AG09319 (cell line): ENCODE measurements around the gene GPR146.

Experiments
- DNase-seq: peaks from one replicate; pipeline ENCODE4 v3.0.0-alpha.2; 2010; ENCODE audit warnings: low read depth; ENCODE audit errors: extremely low read depth
- TF ChIP-seq, protein P1 (sequence below): IDR thresholded peaks from 2 replicates; pipeline ENCODE4 v1.5.1; 2011; ENCODE audit warnings: low read depth, mild to moderate bottlenecking, inconsistent platforms, low read length, moderate library complexity

GPR146 gene

DNA sequence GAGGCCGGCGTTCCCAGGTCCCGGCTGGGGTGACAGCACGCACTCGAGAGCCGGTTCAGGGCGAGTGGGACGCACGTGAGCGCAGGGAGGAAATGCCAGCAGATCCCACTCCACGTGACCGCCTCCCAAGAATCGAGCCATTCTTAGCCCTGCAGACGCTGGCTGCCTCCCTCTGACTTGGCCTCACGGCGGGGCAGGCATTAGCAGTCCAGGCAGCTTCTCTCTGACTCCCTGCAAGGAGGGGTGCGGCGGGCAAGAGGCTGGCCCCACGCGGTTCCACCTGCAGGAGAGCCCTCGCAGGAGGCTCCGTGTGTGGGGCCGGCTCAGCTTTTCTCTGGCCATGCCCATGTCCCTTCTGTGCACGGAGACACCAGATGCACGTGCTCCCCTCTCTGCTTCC lies 10.1 kb downstream of the GPR146 start:
- DNase-seq, result no peak
- TF ChIP-seq, protein P1, sequence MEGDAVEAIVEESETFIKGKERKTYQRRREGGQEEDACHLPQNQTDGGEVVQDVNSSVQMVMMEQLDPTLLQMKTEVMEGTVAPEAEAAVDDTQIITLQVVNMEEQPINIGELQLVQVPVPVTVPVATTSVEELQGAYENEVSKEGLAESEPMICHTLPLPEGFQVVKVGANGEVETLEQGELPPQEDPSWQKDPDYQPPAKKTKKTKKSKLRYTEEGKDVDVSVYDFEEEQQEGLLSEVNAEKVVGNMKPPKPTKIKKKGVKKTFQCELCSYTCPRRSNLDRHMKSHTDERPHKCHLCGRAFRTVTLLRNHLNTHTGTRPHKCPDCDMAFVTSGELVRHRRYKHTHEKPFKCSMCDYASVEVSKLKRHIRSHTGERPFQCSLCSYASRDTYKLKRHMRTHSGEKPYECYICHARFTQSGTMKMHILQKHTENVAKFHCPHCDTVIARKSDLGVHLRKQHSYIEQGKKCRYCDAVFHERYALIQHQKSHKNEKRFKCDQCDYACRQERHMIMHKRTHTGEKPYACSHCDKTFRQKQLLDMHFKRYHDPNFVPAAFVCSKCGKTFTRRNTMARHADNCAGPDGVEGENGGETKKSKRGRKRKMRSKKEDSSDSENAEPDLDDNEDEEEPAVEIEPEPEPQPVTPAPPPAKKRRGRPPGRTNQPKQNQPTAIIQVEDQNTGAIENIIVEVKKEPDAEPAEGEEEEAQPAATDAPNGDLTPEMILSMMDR, result no peak

DNA sequence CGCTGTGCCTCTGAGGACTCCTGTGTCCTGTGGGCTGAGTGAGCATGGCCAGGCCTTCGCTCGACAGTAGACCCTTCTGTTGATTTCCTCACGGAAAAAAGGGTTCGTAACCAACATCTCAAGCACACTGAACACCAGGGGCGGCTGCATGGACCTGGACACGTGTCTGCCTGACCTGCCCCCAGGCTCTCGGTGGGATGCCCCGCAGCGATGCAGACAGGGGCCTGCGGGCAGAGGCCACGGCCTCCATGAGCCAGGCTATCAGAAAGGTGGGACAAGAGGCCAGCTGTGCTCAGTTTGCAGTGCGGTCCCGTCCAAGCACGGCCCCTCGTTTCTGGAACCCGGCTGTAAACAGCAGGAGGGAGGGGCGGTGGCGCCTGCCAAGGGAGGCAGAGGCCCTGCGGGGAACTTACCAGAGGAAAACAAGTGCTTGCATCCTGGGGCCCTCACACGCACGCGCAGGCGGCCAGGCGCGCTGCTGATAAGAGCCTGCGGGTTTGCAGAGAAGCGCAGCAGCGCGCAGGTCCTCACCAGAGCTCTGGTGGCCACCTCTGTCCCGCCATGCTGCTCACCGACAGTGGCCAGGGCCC lies 10.6 kb downstream of the GPR146 start:
- TF ChIP-seq, protein P1, result no peak
- no peak for DNase-seq

DNA sequence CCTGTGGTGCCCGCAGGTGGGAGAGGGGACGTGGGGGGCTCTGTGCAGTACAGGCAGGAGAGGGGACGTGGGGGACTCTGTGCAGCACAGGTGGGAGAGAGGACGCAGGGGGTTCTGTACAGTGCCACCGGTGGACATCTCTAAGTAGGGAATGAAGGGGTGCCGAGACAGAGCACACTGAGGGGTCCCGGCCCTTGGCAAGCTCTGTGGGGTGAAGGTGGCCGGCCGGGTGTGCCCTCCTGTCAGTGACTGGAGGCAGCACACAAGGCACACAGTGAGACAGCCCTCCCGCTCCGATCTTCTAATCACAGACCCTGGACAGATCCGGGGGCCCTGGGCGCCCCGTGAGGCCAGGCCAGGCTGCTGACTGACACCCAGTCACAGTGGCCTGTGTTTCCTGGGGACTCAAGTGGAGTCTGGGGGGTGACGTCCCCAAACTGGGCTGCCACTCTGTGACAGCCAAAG lies 11.2 kb downstream of the GPR146 start:
- DNase-seq, result no peak
- TF ChIP-seq, protein P1, result no peak

DNA sequence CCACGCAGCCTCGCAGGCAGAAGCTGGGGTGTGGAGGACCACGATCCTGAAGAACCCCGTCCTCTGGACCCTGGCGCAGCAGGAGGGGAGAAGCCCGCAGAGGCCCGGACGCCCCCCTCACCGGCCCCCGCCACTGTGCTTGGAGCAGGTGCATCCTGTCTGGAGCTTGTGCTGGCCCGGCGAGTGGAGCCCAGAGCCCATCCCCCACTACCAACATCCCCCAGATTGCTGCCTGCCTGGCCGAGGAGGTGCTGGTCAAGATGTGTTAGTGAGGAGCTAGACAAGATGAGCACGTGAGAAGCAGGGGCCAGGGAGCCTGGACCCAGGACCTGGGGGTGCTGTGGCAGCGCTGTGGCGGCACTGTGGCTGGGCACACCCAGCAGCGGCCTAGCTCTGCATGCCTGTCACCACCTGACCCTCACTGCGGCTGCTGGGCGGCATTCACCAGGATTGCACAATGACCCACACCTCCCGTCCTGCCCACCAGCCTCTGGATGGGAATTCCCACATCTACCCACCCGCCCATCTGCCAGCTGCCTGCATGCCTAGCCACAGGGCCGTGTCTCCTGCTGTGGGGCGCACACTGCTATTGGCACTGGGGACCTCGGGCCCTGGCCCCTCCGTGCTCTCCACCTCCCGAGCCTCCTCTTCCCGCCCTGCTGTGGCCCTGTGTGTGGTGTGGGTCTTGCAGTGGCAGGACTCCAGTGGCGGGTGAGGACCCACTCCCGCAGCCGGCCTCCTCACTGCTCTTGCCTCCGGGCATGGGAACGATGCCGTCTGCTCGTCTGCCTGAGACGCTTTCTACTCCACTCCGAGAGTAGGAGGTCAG lies 11.8 kb downstream of the GPR146 start:
- DNase-seq, result no peak
- TF ChIP-seq, protein P1, result no peak

DNA sequence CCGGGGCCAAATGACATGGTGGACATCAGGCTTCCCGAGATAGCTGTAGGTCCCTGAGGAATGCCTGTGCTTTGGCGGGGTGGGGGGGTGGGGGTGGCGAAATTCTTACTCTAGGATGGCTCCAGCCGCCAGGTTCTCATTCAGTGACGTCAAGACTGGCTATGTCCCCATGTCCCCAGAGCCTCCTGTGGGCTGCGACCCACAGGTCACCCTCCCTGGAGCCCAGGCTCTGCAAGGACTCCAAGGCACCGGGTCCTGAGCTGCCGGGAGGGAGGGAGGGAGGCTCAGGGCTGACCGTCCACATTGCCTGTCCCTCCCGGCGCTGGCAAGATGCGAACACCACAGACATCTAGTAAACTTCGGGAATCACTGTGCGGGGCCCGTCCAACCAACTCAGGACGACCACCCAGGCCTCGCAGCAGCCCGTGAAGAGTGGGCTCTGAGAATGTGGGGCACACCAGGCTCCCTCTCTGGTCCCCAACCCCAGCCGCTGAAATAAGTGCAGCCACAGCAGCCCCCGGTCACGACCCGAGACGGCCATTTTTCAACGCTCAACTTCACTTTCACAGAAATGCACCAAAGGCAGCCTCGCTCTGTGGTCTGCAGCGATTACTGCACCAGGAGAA lies 12.6 kb downstream of the GPR146 start:
- DNase-seq, result no peak
- TF ChIP-seq, protein P1, result no peak

DNA sequence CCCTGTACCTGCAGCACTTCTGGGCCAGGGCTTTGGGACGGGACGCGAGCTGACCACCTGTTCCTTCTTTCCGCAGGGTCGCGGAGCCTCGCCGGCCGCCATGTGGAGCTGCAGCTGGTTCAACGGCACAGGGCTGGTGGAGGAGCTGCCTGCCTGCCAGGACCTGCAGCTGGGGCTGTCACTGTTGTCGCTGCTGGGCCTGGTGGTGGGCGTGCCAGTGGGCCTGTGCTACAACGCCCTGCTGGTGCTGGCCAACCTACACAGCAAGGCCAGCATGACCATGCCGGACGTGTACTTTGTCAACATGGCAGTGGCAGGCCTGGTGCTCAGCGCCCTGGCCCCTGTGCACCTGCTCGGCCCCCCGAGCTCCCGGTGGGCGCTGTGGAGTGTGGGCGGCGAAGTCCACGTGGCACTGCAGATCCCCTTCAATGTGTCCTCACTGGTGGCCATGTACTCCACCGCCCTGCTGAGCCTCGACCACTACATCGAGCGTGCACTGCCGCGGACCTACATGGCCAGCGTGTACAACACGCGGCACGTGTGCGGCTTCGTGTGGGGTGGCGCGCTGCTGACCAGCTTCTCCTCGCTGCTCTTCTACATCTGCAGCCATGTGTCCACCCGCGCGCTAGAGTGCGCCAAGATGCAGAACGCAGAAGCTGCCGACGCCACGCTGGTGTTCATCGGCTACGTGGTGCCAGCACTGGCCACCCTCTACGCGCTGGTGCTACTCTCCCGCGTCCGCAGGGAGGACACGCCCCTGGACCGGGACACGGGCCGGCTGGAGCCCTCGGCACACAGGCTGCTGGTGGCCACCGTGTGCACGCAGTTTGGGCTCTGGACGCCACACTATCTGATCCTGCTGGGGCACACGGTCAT lies 13.3 kb downstream of the GPR146 start:
- TF ChIP-seq, protein P1, result no peak
- no peak for DNase-seq
